Calu3 (cell line): Measurements from ENCODE around the gene MEMO1. TPM values are rescaled to one million over a fixed set of nuclear protein-coding genes. Genes with fewer than 3 reads are reported as not detected.
"Not testable (repeated sequence)": the region's sequence is repeated elsewhere in the genome, so short reads cannot be mapped to it uniquely, and the experiment has no call there.

Experiments used
- BruUV-seq: library from RNA; stranded (reverse); fragments of 400-500 nt; replicated peaks from 2 replicates; lab custom pipeline; 2021; lab: Mats Ljungman, UMichigan
- CTCF ChIA-PET: fragments of 300-600 bp; sonication (Branson Sonifier 250); formaldehyde crosslinking; loops from one replicate; lab custom pipeline; 2022; ENCODE audit warnings: antibody characterized with exemption; lab: Charles Lee
- DNase-seq: peaks from one replicate; pipeline ENCODE4 v3.0.0; 2022
- H3K27ac Mint-ChIP-seq: one replicate; pipeline ENCODE4 v1.8.0; 2022; ENCODE audit warnings: mixed read lengths; ENCODE audit not compliant: unreplicated experiment
- H3K27me3 Mint-ChIP-seq: one replicate; pipeline ENCODE4 v1.8.0; 2022; ENCODE audit warnings: mixed read lengths; ENCODE audit not compliant: unreplicated experiment
- H3K36me3 Mint-ChIP-seq: one replicate; pipeline ENCODE4 v1.8.0; 2022; ENCODE audit warnings: mild to moderate bottlenecking, moderate library complexity, mixed read lengths; ENCODE audit not compliant: insufficient read depth, unreplicated experiment
- H3K4me1 Mint-ChIP-seq: one replicate; pipeline ENCODE4 v1.8.0; 2022; ENCODE audit warnings: mild to moderate bottlenecking, low read depth, mixed read lengths; ENCODE audit not compliant: unreplicated experiment
- H3K4me3 Mint-ChIP-seq: one replicate; pipeline ENCODE4 v1.8.0; 2022; ENCODE audit warnings: mild to moderate bottlenecking, low read depth, moderate library complexity, mixed read lengths; ENCODE audit not compliant: unreplicated experiment
- H3K9me3 Mint-ChIP-seq: one replicate; pipeline ENCODE4 v1.8.0; 2022; ENCODE audit warnings: low read depth, mixed read lengths; ENCODE audit not compliant: unreplicated experiment
- intact Hi-C: fragments of 100-400 bp; cut with micrococcal nuclease; formaldehyde crosslinking; loops from one replicate; pipeline ENCODE4 v1.10.0; 2022; ENCODE audit not compliant: unreplicated experiment
- total RNA-seq: library from RNA; stranded (reverse); gene quantifications from 2 replicates; pipeline ENCODE4 v1.2.3, GENCODE V29; 2022
- TF ChIP-seq, protein P1 (sequence below): fragments of 200-600 bp; IDR thresholded peaks from one replicate; pipeline ENCODE4 v1.8.0; 2022; ENCODE audit warnings: antibody characterized with exemption; ENCODE audit not compliant: unreplicated experiment

Gene MEMO1
- total RNA-seq, 1 experiment from 2014 or later = 53.9 TPM

GRCh38 chr2:31962757-31963361 lies 47.9 kb downstream of the MEMO1 start:
- intact Hi-C loops = no loop called here
- TF ChIP-seq, protein P1, sequence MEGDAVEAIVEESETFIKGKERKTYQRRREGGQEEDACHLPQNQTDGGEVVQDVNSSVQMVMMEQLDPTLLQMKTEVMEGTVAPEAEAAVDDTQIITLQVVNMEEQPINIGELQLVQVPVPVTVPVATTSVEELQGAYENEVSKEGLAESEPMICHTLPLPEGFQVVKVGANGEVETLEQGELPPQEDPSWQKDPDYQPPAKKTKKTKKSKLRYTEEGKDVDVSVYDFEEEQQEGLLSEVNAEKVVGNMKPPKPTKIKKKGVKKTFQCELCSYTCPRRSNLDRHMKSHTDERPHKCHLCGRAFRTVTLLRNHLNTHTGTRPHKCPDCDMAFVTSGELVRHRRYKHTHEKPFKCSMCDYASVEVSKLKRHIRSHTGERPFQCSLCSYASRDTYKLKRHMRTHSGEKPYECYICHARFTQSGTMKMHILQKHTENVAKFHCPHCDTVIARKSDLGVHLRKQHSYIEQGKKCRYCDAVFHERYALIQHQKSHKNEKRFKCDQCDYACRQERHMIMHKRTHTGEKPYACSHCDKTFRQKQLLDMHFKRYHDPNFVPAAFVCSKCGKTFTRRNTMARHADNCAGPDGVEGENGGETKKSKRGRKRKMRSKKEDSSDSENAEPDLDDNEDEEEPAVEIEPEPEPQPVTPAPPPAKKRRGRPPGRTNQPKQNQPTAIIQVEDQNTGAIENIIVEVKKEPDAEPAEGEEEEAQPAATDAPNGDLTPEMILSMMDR = no peak
- peaks cover 17% of the 10 kb centered on the region for H3K4me1 Mint-ChIP-seq
- DNase-seq = no peak
- H3K4me3 Mint-ChIP-seq = no peak overlapping the region
- no peaks in the 10 kb centered on the region for H3K36me3 Mint-ChIP-seq
- H3K9me3 Mint-ChIP-seq = no peaks in the 10 kb centered on the region
- no peaks in the 10 kb centered on the region for H3K27me3 Mint-ChIP-seq
- CTCF ChIA-PET = no interaction called here
- H3K27ac Mint-ChIP-seq = no peak overlapping the region
- BruUV-seq = no TSS peak

GRCh38 chr2:31958140-31958717 lies 52.6 kb downstream of the MEMO1 start:
- no TSS peak for BruUV-seq
- H3K4me1 Mint-ChIP-seq = peaks cover 18% of the 10 kb centered on the region
- DNase-seq = no peak
- H3K36me3 Mint-ChIP-seq = peaks cover 5% of the 10 kb centered on the region
- CTCF ChIA-PET = interaction anchor here (0.6 kb wide), 1 partner anchor 41 kb away, joined by 10 read pairs; no protein-coding TSS in a partner anchor
- no peaks in the 10 kb centered on the region for H3K9me3 Mint-ChIP-seq
- no peak overlapping the region for H3K4me3 Mint-ChIP-seq
- no peak overlapping the region for H3K27ac Mint-ChIP-seq
- TF ChIP-seq, protein P1 = no peak
- intact Hi-C loops = no loop called here
- H3K27me3 Mint-ChIP-seq = no peaks in the 10 kb centered on the region

DNA sequence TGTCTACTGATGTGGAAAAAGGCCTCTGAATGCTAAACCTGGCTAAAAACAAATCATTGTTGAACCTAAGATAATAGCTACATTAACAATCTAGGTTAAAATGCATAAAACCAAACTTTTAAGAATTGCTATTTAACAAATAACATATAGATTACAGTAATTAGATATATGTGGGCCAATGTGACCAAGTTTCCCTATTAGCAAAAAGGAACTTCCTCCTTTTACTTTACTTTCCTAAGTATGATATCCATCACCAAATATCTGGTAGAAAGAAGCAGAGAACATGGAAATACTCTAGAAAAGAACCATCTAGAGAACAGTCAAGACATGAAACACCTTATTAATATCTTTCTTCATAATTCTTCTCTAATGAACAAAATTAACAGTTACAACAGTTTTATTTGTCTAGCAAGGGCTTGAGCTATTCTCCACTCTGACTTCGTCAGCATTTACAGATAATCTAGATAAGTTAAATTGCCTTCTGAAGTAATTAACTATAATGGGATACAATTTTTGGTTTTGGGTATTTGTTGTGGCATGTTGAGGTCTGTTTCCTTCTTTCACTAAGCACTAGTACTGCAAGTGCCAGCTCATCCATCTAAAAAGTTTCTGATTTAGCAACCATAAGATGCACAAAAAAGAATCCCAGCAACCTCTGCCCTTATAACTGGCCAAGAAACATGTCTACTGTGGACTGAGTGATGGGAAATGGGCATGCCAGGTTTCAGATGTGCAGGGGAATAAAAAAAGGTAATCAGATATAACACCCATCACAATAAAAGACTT lies 53.3 kb downstream of the MEMO1 start:
- Mint-ChIP-seq H3K4me1 (peaks cover 18% of the 10 kb centered on the region), H3K27ac (no peak overlapping the region), H3K9me3 (no peaks in the 10 kb centered on the region), H3K4me3 (no peak overlapping the region), H3K36me3 (peaks cover 5% of the 10 kb centered on the region), H3K27me3 (no peaks in the 10 kb centered on the region)
- no peak for DNase-seq
- CTCF ChIA-PET = no interaction called here
- BruUV-seq = no TSS peak
- TF ChIP-seq, protein P1 = no peak
- intact Hi-C loops = no loop called here

GRCh38 chr2:31956934-31957333 lies 53.9 kb downstream of the MEMO1 start:
- H3K36me3 Mint-ChIP-seq, H3K9me3 Mint-ChIP-seq, H3K27ac Mint-ChIP-seq, intact Hi-C loops, CTCF ChIA-PET, H3K4me3 Mint-ChIP-seq, BruUV-seq, H3K27me3 Mint-ChIP-seq, DNase-seq: not testable (repeated sequence)
- H3K4me1 Mint-ChIP-seq = peaks cover 18% of the 10 kb centered on the region
